ENCODE measurements around the gene SLX9.

Gene SLX9

GRCh38 chr21:44902268-44903049 lies 37.4 kb upstream of the SLX9 start:
- DNase-seq (ENCODE audit: low read depth in 2 of 2) = no peak
- no peak overlapping the region for H3K4me3 ChIP-seq (replicated peaks in 1 of 2; ENCODE audit: low read depth in 2 of 2, low read length in 2 of 2)
- TF ChIP-seq CTCF (IDR thresholded peaks at IDR 0.05; ENCODE audit: low read depth, low read length) = no peak

- no peak overlapping the region for H3K4me3 ChIP-seq (replicated peaks in 1 of 2; ENCODE audit: low read depth in 2 of 2, low read length in 2 of 2)
- no peak for TF ChIP-seq CTCF (IDR thresholded peaks at IDR 0.05; ENCODE audit: low read depth, low read length)
- no peak for DNase-seq (ENCODE audit: low read depth in 2 of 2)
Observed at GRCh38 chr21:44903050-44903685, 36.7 kb upstream of the SLX9 start.

GRCh38 chr21:44903689-44904088 lies 36.1 kb upstream of the SLX9 start:
- H3K4me3 ChIP-seq (replicated peaks in 1 of 2; ENCODE audit: low read depth in 2 of 2, low read length in 2 of 2) = no peak overlapping the region
- no peak for DNase-seq (ENCODE audit: low read depth in 2 of 2)
- TF ChIP-seq CTCF (IDR thresholded peaks at IDR 0.05; ENCODE audit: low read depth, low read length) = no peak

- TF ChIP-seq CTCF (IDR thresholded peaks at IDR 0.05; ENCODE audit: low read depth, low read length) = no peak
- H3K4me3 ChIP-seq (replicated peaks in 1 of 2; ENCODE audit: low read depth in 2 of 2, low read length in 2 of 2) = no peak overlapping the region
- no peak for DNase-seq (ENCODE audit: low read depth in 2 of 2)
Observed at GRCh38 chr21:44904141-44904923, 35.5 kb upstream of the SLX9 start.

GRCh38 chr21:44905016-44905727 lies 34.7 kb upstream of the SLX9 start:
- no peak for TF ChIP-seq CTCF (IDR thresholded peaks at IDR 0.05; ENCODE audit: low read depth, low read length)
- no peak for DNase-seq (ENCODE audit: low read depth in 2 of 2)
- H3K4me3 ChIP-seq (replicated peaks in 1 of 2; ENCODE audit: low read depth in 2 of 2, low read length in 2 of 2) = no peak overlapping the region

GRCh38 chr21:44905728-44906090 lies 34.1 kb upstream of the SLX9 start:
- H3K4me3 ChIP-seq (replicated peaks in 1 of 2; ENCODE audit: low read depth in 2 of 2, low read length in 2 of 2) = no peak overlapping the region
- no peak for TF ChIP-seq CTCF (IDR thresholded peaks at IDR 0.05; ENCODE audit: low read depth, low read length)
- no peak for DNase-seq (ENCODE audit: low read depth in 2 of 2)

Measured in cardiac fibroblast (primary cell).